Measurements from ENCODE around the gene LGALS9.

DNA sequence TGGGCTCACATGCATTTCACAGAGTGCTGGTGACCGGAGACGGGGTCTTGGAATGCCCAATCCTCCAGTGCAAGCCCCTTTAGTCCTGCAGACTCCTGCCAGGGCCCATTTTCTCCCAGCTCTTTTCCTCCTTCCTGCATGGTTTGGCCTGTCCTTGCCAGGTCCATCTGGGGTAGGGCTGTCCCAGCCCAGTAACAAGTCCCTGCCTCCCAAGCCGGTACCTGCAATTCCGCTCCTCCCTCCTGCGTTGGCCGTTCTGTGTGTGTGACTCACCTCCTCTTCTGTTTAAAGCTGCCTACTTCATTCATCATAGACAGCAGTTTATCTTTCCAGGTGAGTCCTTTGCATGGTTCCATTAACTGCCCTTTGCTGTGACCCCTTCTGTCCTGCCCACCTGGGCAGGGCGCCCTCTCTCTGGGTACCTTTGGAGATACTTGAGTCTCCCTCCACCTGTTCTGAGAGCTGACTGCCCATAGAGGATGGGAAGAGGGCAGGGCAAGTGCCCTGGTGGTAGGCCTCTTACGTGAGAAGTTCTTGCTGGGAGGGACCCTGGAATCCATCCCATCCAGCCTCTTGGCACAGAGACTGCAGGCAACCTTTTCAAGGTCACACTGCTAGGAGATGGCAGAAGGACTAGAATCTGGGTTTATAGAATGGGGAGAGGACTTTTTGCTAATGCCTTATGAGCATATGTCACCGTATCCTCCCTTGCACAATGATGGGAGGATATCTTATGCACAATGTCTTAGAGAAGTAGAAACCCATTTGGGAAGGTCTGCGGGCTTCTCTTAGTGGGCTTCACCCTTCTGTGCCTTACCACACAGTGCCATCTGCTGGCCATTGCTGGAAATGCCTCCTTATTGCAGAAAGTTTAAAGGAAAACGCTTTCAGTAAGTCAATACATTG is 29.7 kb upstream of the LGALS9 start:
- TF ChIP-seq CTCF (IDR thresholded peaks at IDR 0.05; ENCODE audit: low read length) (peak; percentile 82), EZH2 (IDR thresholded peaks at IDR 0.05; ENCODE audit: borderline replicate concordance, low read length) (no peak)
